Neutrophil (primary cell): ENCODE data around the gene HOXB3.

Source experiments
- H3K27ac ChIP-seq: fragments of 200-600 bp; sonication (generic); 2 replicates; pipeline ENCODE4 v1.5.1; 2016; ENCODE audit warnings: mild to moderate bottlenecking, moderate library complexity
- H3K27me3 ChIP-seq: fragments of 200-600 bp; sonication (generic); 2 replicates; pipeline ENCODE4 v1.6.0; 2016; ENCODE audit warnings: mild to moderate bottlenecking
- H3K36me3 ChIP-seq: fragments of 200-600 bp; sonication (generic); 2 replicates; pipeline ENCODE4 v1.5.1; 2017
- H3K4me1 ChIP-seq, 2 experiments: fragments of 200-600 bp in 1 of 2; sonication (generic) in 1 of 2; 1 replicate in 1 of 2; 2 replicates in 1 of 2; pipeline versions ENCODE4 v1.5.1 to v1.6.1; 2013 to 2016; ENCODE audit warnings: low read depth in 1 of 2, low read length in 1 of 2, mild to moderate bottlenecking in 1 of 2, moderate library complexity in 1 of 2; ENCODE audit not compliant: control insufficient read depth in 1 of 2, insufficient read depth in 1 of 2
- H3K4me3 ChIP-seq, 2 experiments: fragments of 200-600 bp in 1 of 2; sonication (generic) in 1 of 2; 1 replicate in 1 of 2; 2 replicates in 1 of 2; pipeline ENCODE4 v1.5.1; 2013 to 2016; ENCODE audit warnings: low read depth in 1 of 2, low read length in 1 of 2, mild to moderate bottlenecking in 1 of 2, moderate library complexity in 1 of 2
- H3K9me3 ChIP-seq: fragments of 200-600 bp; sonication (generic); 2 replicates; pipeline ENCODE4 v1.5.1; 2016
- TF ChIP-seq, protein P1 (sequence below): fragments of 200-600 bp; sonication (generic); IDR thresholded peaks from 2 replicates; pipeline ENCODE4 v1.5.1; 2016; ENCODE audit warnings: antibody characterized with exemption

The HOXB3 gene

DNA sequence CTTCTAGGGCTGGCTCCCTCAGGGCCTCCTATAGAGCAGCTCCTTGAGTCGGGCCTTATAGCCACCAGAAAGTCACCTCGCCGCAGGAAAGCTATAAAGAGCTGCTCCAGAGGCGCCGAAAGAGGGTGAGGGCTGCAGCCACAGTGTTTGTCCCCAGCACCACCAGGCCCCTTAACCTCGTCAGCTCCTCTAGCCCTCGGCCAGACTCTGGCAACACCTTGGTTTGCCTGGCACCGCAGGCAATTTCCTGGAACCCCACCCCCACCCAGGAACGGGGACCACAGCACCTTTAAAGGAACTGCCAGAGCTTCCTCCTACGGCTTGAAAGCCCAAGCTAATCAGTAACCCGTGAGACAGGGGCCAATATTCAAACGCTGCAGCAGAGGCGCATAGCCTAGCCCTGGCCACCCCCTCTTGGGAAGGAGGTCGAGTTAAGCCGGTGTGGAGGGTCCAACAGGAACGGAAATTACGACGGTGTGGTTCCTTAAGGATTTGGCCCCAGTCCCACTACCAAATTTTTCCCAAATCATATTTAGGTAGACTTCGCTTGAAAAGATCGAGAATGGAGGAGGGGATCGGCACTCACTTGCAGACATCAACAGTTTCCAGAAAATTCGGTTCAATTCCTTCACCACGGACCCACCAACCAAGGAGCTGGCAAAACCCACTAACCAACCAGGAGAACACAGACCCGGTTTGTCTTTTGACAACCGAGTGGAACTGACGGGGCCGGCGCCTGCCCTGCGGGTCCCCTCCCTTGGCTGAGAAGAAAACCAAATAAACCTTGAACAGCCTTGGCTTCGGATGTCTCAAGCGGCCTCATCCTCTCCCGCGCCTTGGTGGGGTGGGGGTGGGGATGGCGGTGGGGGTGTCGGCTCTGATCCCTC, 11.7 kb upstream of the HOXB3 start:
- no peaks in the 10 kb centered on the region for H3K9me3 ChIP-seq
- TF ChIP-seq, protein P1, sequence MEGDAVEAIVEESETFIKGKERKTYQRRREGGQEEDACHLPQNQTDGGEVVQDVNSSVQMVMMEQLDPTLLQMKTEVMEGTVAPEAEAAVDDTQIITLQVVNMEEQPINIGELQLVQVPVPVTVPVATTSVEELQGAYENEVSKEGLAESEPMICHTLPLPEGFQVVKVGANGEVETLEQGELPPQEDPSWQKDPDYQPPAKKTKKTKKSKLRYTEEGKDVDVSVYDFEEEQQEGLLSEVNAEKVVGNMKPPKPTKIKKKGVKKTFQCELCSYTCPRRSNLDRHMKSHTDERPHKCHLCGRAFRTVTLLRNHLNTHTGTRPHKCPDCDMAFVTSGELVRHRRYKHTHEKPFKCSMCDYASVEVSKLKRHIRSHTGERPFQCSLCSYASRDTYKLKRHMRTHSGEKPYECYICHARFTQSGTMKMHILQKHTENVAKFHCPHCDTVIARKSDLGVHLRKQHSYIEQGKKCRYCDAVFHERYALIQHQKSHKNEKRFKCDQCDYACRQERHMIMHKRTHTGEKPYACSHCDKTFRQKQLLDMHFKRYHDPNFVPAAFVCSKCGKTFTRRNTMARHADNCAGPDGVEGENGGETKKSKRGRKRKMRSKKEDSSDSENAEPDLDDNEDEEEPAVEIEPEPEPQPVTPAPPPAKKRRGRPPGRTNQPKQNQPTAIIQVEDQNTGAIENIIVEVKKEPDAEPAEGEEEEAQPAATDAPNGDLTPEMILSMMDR, result no peak
- H3K4me1 ChIP-seq, result peaks cover 3 to 8% of the 10 kb centered on the region in 2 experiments
- H3K27me3 ChIP-seq, result peaks cover 100% of the 10 kb centered on the region
- no peak overlapping the region for H3K4me3 ChIP-seq
- no peaks in the 10 kb centered on the region for H3K36me3 ChIP-seq
- H3K27ac ChIP-seq, result no peak overlapping the region

DNA sequence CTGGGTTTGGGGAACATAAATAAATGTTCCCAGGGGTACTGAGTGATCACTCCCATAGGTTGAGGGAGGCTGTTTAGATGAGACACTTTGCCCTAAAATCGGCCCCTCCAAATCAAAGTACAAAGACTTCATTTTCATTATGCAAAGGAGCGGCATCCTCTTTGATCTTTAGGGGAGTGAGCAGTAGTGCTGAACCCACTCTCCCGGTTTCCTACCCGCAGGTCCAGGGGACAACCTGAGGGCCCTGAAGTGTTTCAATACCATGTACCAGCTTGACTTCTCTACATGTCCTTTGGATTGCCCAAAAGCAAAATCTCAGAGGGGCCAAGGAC, 11.1 kb upstream of the HOXB3 start:
- H3K4me3 ChIP-seq, result no peak overlapping the region
- H3K27ac ChIP-seq, result no peak overlapping the region
- no peaks in the 10 kb centered on the region for H3K9me3 ChIP-seq
- TF ChIP-seq, protein P1, result no peak
- H3K36me3 ChIP-seq, result no peaks in the 10 kb centered on the region
- peaks cover 100% of the 10 kb centered on the region for H3K27me3 ChIP-seq
- H3K4me1 ChIP-seq, result peaks cover 3 to 8% of the 10 kb centered on the region in 2 experiments

DNA sequence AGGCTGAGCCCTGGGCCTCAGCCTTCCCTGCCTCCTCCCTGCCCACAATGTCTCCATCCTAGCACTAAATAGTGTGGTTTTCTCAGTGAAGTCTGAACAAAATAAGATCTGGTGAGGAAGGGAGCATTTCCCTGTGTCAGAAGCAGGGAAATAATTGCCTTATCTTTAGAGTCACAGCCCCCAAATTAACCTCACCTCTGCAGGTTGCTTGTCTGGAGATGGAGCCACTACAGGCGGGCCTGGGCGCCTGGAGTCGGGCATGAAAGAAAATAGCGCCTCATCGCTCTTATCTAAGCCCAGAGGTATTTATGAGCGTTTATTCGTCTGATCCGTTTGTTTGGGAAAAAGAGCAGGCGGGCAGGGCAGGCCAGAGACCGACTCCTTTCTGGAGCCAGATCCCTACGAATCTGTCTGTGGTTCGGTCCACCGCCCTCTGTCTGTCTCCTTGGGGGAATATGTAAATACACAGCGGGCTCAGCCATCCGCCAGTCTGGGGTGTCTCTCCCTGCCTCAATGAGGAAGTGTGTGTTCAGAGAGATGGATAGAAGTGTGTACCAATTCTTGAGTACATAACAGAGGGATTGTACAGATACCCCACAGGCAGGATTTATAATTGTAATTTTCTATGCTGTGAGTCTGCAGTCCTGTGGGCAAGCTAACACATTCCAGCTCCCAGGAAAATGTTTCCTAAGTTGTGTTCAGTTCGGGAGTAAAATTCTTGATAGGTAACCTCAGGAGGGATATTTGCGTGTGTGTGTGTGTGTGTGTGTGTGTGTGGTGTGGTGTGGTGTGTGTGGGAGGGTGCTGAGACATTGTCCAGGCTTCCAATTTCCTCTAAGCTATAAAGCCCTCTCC, 10.4 kb upstream of the HOXB3 start:
- TF ChIP-seq, protein P1, result no peak
- H3K27me3 ChIP-seq, result peaks cover 100% of the 10 kb centered on the region
- peaks cover 3 to 8% of the 10 kb centered on the region in 2 experiments for H3K4me1 ChIP-seq

DNA sequence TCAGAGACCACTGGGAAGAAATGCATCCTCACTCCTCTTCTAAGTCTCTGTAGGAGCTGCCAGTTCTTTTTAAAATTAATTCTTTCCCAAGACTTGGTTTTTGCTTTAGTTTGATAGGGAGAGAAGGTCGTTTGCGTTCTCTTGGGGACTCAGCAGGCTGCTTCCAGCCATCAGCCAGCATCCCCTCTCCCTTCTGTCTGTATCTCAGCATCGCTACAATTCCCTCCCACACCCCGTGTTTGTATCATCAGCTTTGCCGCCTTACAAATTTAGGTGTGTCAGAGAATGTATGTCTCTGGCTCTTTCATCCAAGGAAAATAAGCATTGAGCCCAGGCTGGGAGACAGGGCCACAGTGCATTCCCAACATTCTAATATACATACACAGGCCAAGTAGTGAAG, 9.3 kb upstream of the HOXB3 start:
- H3K9me3 ChIP-seq, result no peaks in the 10 kb centered on the region
- no peaks in the 10 kb centered on the region for H3K36me3 ChIP-seq
- TF ChIP-seq, protein P1, result no peak
- H3K4me3 ChIP-seq, result no peak overlapping the region
- H3K4me1 ChIP-seq, result peaks cover 3 to 8% of the 10 kb centered on the region in 2 experiments
- H3K27me3 ChIP-seq, result peaks cover 100% of the 10 kb centered on the region
- no peak overlapping the region for H3K27ac ChIP-seq

More for the DNA sequence above, 10.4 kb upstream of the HOXB3 start:
- Histone ChIP-seq H3K36me3 (no peaks in the 10 kb centered on the region), H3K4me3 (no peak overlapping the region), H3K9me3 (no peaks in the 10 kb centered on the region), H3K27ac (no peak overlapping the region)

DNA sequence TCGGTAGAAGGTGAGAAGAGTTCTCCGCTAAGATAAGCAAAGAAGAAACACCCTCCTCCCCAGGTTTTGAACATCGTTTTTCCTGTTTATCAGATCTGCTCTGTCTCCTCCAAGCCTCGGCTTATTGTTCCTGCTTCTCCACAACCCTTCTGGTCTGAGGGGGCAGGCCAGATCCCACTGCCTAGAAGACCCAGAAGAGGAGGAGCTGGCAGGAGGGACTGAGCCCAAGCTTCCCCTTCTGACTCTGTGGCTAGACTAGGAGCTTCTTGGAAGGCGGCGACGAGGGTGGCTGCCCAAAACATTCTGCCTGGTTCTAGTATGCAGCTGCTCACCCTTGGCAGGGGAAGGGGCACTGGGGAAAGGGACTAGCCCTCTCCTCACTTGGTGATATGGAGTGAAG, 8.7 kb upstream of the HOXB3 start:
- H3K27me3 ChIP-seq, result peaks cover 100% of the 10 kb centered on the region
- H3K9me3 ChIP-seq, result no peaks in the 10 kb centered on the region
- H3K4me3 ChIP-seq, result no peak overlapping the region
- peaks cover 6 to 8% of the 10 kb centered on the region in 2 experiments for H3K4me1 ChIP-seq
- H3K36me3 ChIP-seq, result no peaks in the 10 kb centered on the region
- TF ChIP-seq, protein P1, result no peak
- no peak overlapping the region for H3K27ac ChIP-seq
